Astrocyte of the spinal cord (primary cell): Measurements from ENCODE around the gene CWC27.

Experiments used
- DNase-seq: peaks from one replicate; pipeline ENCODE4 v3.0.0; 2011; ENCODE audit warnings: low read depth, low spot score
- H3K4me3 ChIP-seq: 2 replicates; pipeline ENCODE4 v1.5.1; 2011; ENCODE audit warnings: low read depth, mild to moderate bottlenecking, low read length, moderate library complexity
- CTCF ChIP-seq: IDR thresholded peaks from 2 replicates; pipeline ENCODE4 v1.5.1; 2012; ENCODE audit warnings: low read depth, mild to moderate bottlenecking, low read length, inconsistent platforms
- in situ Hi-C: cut with HindIII; loops from 2 replicates; pipeline ENCODE4 v1.10.0; 2017; ENCODE audit warnings: low sequenced_read_pairs

The CWC27 gene

GRCh38 chr5:64949331-64949730 is 180.6 kb downstream of the CWC27 start:
- no peak overlapping the region for H3K4me3 ChIP-seq
- no peak for DNase-seq
- no peak for TF ChIP-seq CTCF
- in situ Hi-C loops = no loop called here

GRCh38 chr5:64952951-64953673 is 184.4 kb downstream of the CWC27 start:
- in situ Hi-C loops = no loop called here
- TF ChIP-seq CTCF = no peak
- no peak for DNase-seq
- H3K4me3 ChIP-seq = no peak overlapping the region

GRCh38 chr5:64954518-64954917 is 185.8 kb downstream of the CWC27 start:
- DNase-seq = no peak
- in situ Hi-C loops = no loop called here
- TF ChIP-seq CTCF = no peak
- H3K4me3 ChIP-seq = no peak overlapping the region

- peak; percentile 66 for DNase-seq
- H3K4me3 ChIP-seq = no peak overlapping the region
- TF ChIP-seq CTCF = peak; percentile 66
- in situ Hi-C loops = no loop called here
These were observed 190.1 kb downstream of the CWC27 start for GRCh38 chr5:64958757-64959391.

- no peak for TF ChIP-seq CTCF
- DNase-seq = no peak
- in situ Hi-C loops = no loop called here
- H3K4me3 ChIP-seq = no peak overlapping the region
These were observed 194.5 kb downstream of the CWC27 start for GRCh38 chr5:64963278-64963677.

GRCh38 chr5:64968591-64969110 is 199.9 kb downstream of the CWC27 start:
- no peak overlapping the region for H3K4me3 ChIP-seq
- no peak for TF ChIP-seq CTCF
- in situ Hi-C loops = no loop called here
- no peak for DNase-seq
